NCI-H1930 (cell line): Measurements from ENCODE around the gene OR2L3.
"Not testable (repeated sequence)": the region's sequence is repeated elsewhere in the genome, so short reads cannot be mapped to it uniquely, and the experiment has no call there.

Experiments used
- DNase-seq, 2 experiments: peaks; one replicate each; lab custom pipeline; 2025; lab: John Stamatoyannopoulos, UW

Gene OR2L3

GRCh38 chr1:248046536-248046935 is at the start of gene OR2L3:
OR2L3 (plus strand) TSS chr1:248046836; CDS start chr1:248060682, 13,846 bp downstream.
- no peak for DNase-seq

GRCh38 chr1:247998811-247999210 is 47.8 kb upstream of the OR2L3 start:
- no peak for DNase-seq

- no peak for DNase-seq
Measured at GRCh38 chr1:248000169-248000568, 46.5 kb upstream of the OR2L3 start.

GRCh38 chr1:248007778-248008177 is 38.9 kb upstream of the OR2L3 start:
- DNase-seq = no peak

GRCh38 chr1:248009681-248010080 is 37.0 kb upstream of the OR2L3 start:
- DNase-seq = no peak

- DNase-seq = no peak
Measured at GRCh38 chr1:248013229-248013710, 33.4 kb upstream of the OR2L3 start, which contains the start of gene OR2L5. OR2L5 (plus strand) TSS chr1:248013660; CDS start chr1:248021948, 8,288 bp downstream.

GRCh38 chr1:248015803-248016202 is 30.8 kb upstream of the OR2L3 start:
- DNase-seq = no peak

GRCh38 chr1:248029770-248030169 is 16.9 kb upstream of the OR2L3 start, which contains the start of gene OR2L2:
OR2L2 (plus strand) TSS chr1:248030070; CDS start chr1:248038268, 8,198 bp downstream.
- DNase-seq = no peak

GRCh38 chr1:248045209-248045608 is 1.4 kb upstream of the OR2L3 start:
- DNase-seq = no peak

GRCh38 chr1:248047008-248047407 is 372 bp downstream of the OR2L3 start:
- no peak for DNase-seq

- DNase-seq = no peak
Measured at GRCh38 chr1:248054671-248055070, 8.0 kb downstream of the OR2L3 start.

- DNase-seq = no peak
Measured at GRCh38 chr1:248055261-248055660, 8.6 kb downstream of the OR2L3 start.

GRCh38 chr1:248065071-248065470 is 18.4 kb downstream of the OR2L3 start:
- DNase-seq = no peak

GRCh38 chr1:248065604-248066003 is 19.0 kb downstream of the OR2L3 start:
- no peak for DNase-seq

- DNase-seq = not testable (repeated sequence)
Measured at GRCh38 chr1:248083864-248084263, 37.2 kb downstream of the OR2L3 start.

GRCh38 chr1:248094884-248095283 is 48.2 kb downstream of the OR2L3 start, which contains the start of gene OR2L13:
OR2L13 (plus strand) TSS chr1:248095184; CDS start chr1:248099376, 4,192 bp downstream.
- DNase-seq = no peak

GRCh38 chr1:248098529-248098928 is 51.9 kb downstream of the OR2L3 start:
- DNase-seq = no peak

- DNase-seq = no peak
Measured at GRCh38 chr1:248102847-248103246, 56.2 kb downstream of the OR2L3 start.

GRCh38 chr1:248111157-248111556 is 64.5 kb downstream of the OR2L3 start:
- no peak for DNase-seq
